Measurements from ENCODE around the gene PNN.
"Not testable (repeated sequence)": the region's sequence is repeated elsewhere in the genome, so short reads cannot be mapped to it uniquely, and the experiment has no call there.

PNN gene

GRCh38 chr14:39179042-39179441 lies 4.0 kb downstream of the PNN start:
- Histone ChIP-seq H3K9me3 (ENCODE audit: control insufficient read depth in 1 of 2, low read length in 2 of 2) (peaks cover 0 to 2% of the 10 kb centered on the region in 2 donors), H3K4me1 (ENCODE audit: control insufficient read depth in 1 of 2, insufficient read depth in 2 of 2, low read length in 2 of 2) (peaks cover 0 to 13% of the 10 kb centered on the region in 2 donors), H3K27me3 (ENCODE audit: control insufficient read depth in 1 of 2, insufficient read depth in 2 of 2, low read length in 2 of 2) (no peaks in the 10 kb centered on the region), H3K9ac (ENCODE audit: low read depth in 1 of 2, low read length in 2 of 2) (no peak overlapping the region), H3K4me3 (ENCODE audit: low read depth in 1 of 2, low read length in 2 of 2) (no peak overlapping the region), H3K36me3 (ENCODE audit: control insufficient read depth in 1 of 2, insufficient read depth in 2 of 2, low read length in 2 of 2) (peaks cover 38 to 73% of the 10 kb centered on the region in 2 donors), H3K27ac (ENCODE audit: low read depth, low read length) (no peak overlapping the region)

GRCh38 chr14:39180553-39180952 lies 5.5 kb downstream of the PNN start:
- H3K4me1 ChIP-seq (ENCODE audit: control insufficient read depth in 1 of 2, insufficient read depth in 2 of 2, low read length in 2 of 2), result peaks cover 0 to 11% of the 10 kb centered on the region in 2 donors
- peaks cover 38 to 81% of the 10 kb centered on the region in 2 donors for H3K36me3 ChIP-seq (ENCODE audit: control insufficient read depth in 1 of 2, insufficient read depth in 2 of 2, low read length in 2 of 2)
- H3K27ac ChIP-seq (ENCODE audit: low read depth, low read length), result no peak overlapping the region
- no peak overlapping the region for H3K4me3 ChIP-seq (ENCODE audit: low read depth in 1 of 2, low read length in 2 of 2)
- no peaks in the 10 kb centered on the region for H3K27me3 ChIP-seq (ENCODE audit: control insufficient read depth in 1 of 2, insufficient read depth in 2 of 2, low read length in 2 of 2)
- no peak overlapping the region for H3K9ac ChIP-seq (ENCODE audit: low read depth in 1 of 2, low read length in 2 of 2)
- no peaks in the 10 kb centered on the region for H3K9me3 ChIP-seq (ENCODE audit: control insufficient read depth in 1 of 2, low read length in 2 of 2)

GRCh38 chr14:39181026-39181692 lies 6.1 kb downstream of the PNN start:
- H3K4me3 ChIP-seq (ENCODE audit: low read depth in 1 of 2, low read length in 2 of 2), result no peak overlapping the region
- H3K27me3 ChIP-seq (ENCODE audit: control insufficient read depth in 1 of 2, insufficient read depth in 2 of 2, low read length in 2 of 2), result no peaks in the 10 kb centered on the region
- H3K9me3 ChIP-seq (ENCODE audit: control insufficient read depth in 1 of 2, low read length in 2 of 2), result no peaks in the 10 kb centered on the region
- peaks cover 0 to 6% of the 10 kb centered on the region in 2 donors for H3K4me1 ChIP-seq (ENCODE audit: control insufficient read depth in 1 of 2, insufficient read depth in 2 of 2, low read length in 2 of 2)
- no peak overlapping the region for H3K9ac ChIP-seq (ENCODE audit: low read depth in 1 of 2, low read length in 2 of 2)
- peaks cover 38 to 81% of the 10 kb centered on the region in 2 donors for H3K36me3 ChIP-seq (ENCODE audit: control insufficient read depth in 1 of 2, insufficient read depth in 2 of 2, low read length in 2 of 2)
- H3K27ac ChIP-seq (ENCODE audit: low read depth, low read length), result no peak overlapping the region

GRCh38 chr14:39181693-39182047 lies 6.6 kb downstream of the PNN start:
- H3K4me1 ChIP-seq (ENCODE audit: control insufficient read depth in 1 of 2, insufficient read depth in 2 of 2, low read length in 2 of 2), result peaks cover 0 to 1% of the 10 kb centered on the region in 2 donors
- H3K27me3 ChIP-seq (ENCODE audit: control insufficient read depth in 1 of 2, insufficient read depth in 2 of 2, low read length in 2 of 2), result no peaks in the 10 kb centered on the region
- H3K27ac ChIP-seq (ENCODE audit: low read depth, low read length), result no peak overlapping the region
- H3K4me3 ChIP-seq (ENCODE audit: low read depth in 1 of 2, low read length in 2 of 2), result no peak overlapping the region
- H3K36me3 ChIP-seq (ENCODE audit: control insufficient read depth in 1 of 2, insufficient read depth in 2 of 2, low read length in 2 of 2), result peaks cover 37 to 79% of the 10 kb centered on the region in 2 donors
- H3K9ac ChIP-seq (ENCODE audit: low read depth in 1 of 2, low read length in 2 of 2), result no peak overlapping the region
- H3K9me3 ChIP-seq (ENCODE audit: control insufficient read depth in 1 of 2, low read length in 2 of 2), result no peaks in the 10 kb centered on the region

- Histone ChIP-seq H3K27ac (ENCODE audit: low read depth, low read length) (no peak overlapping the region), H3K27me3 (ENCODE audit: control insufficient read depth in 1 of 2, insufficient read depth in 2 of 2, low read length in 2 of 2) (no peaks in the 10 kb centered on the region), H3K9ac (ENCODE audit: low read depth in 1 of 2, low read length in 2 of 2) (no peak overlapping the region), H3K36me3 (ENCODE audit: control insufficient read depth in 1 of 2, insufficient read depth in 2 of 2, low read length in 2 of 2) (peaks cover 27 to 66% of the 10 kb centered on the region in 2 donors), H3K9me3 (ENCODE audit: control insufficient read depth in 1 of 2, low read length in 2 of 2) (no peaks in the 10 kb centered on the region), H3K4me1 (ENCODE audit: control insufficient read depth in 1 of 2, insufficient read depth in 2 of 2, low read length in 2 of 2) (no peaks in the 10 kb centered on the region), H3K4me3 (ENCODE audit: low read depth in 1 of 2, low read length in 2 of 2) (no peak overlapping the region)
Measured at GRCh38 chr14:39182770-39183684, 8.0 kb downstream of the PNN start.

GRCh38 chr14:39183685-39184003 lies 8.6 kb downstream of the PNN start:
- H3K36me3 ChIP-seq (ENCODE audit: control insufficient read depth in 1 of 2, insufficient read depth in 2 of 2, low read length in 2 of 2), result peaks cover 27 to 60% of the 10 kb centered on the region in 2 donors
- not testable (repeated sequence) for H3K27me3 ChIP-seq (ENCODE audit: control insufficient read depth in 1 of 2, insufficient read depth in 2 of 2, low read length in 2 of 2); H3K9me3 ChIP-seq (ENCODE audit: control insufficient read depth in 1 of 2, low read length in 2 of 2); H3K4me1 ChIP-seq (ENCODE audit: control insufficient read depth in 1 of 2, insufficient read depth in 2 of 2, low read length in 2 of 2); H3K4me3 ChIP-seq (ENCODE audit: low read depth in 1 of 2, low read length in 2 of 2); H3K9ac ChIP-seq (ENCODE audit: low read depth in 1 of 2, low read length in 2 of 2); H3K27ac ChIP-seq (ENCODE audit: low read depth, low read length)

- Histone ChIP-seq H3K4me1 (ENCODE audit: control insufficient read depth in 1 of 2, insufficient read depth in 2 of 2, low read length in 2 of 2) (no peaks in the 10 kb centered on the region), H3K9me3 (ENCODE audit: control insufficient read depth in 1 of 2, low read length in 2 of 2) (no peaks in the 10 kb centered on the region), H3K27me3 (ENCODE audit: control insufficient read depth in 1 of 2, insufficient read depth in 2 of 2, low read length in 2 of 2) (no peaks in the 10 kb centered on the region), H3K27ac (ENCODE audit: low read depth, low read length) (no peak overlapping the region), H3K4me3 (ENCODE audit: low read depth in 1 of 2, low read length in 2 of 2) (no peak overlapping the region), H3K9ac (ENCODE audit: low read depth in 1 of 2, low read length in 2 of 2) (no peak overlapping the region), H3K36me3 (ENCODE audit: control insufficient read depth in 1 of 2, insufficient read depth in 2 of 2, low read length in 2 of 2) (peaks cover 23 to 50% of the 10 kb centered on the region in 2 donors)
Measured at GRCh38 chr14:39184628-39185255, 9.7 kb downstream of the PNN start.

- Histone ChIP-seq H3K4me1 (ENCODE audit: control insufficient read depth in 1 of 2, insufficient read depth in 2 of 2, low read length in 2 of 2) (no peaks in the 10 kb centered on the region), H3K4me3 (ENCODE audit: low read depth in 1 of 2, low read length in 2 of 2) (no peak overlapping the region), H3K27ac (ENCODE audit: low read depth, low read length) (no peak overlapping the region), H3K9ac (ENCODE audit: low read depth in 1 of 2, low read length in 2 of 2) (no peak overlapping the region), H3K9me3 (ENCODE audit: control insufficient read depth in 1 of 2, low read length in 2 of 2) (no peaks in the 10 kb centered on the region), H3K36me3 (ENCODE audit: control insufficient read depth in 1 of 2, insufficient read depth in 2 of 2, low read length in 2 of 2) (peaks cover 22 to 43% of the 10 kb centered on the region in 2 donors), H3K27me3 (ENCODE audit: control insufficient read depth in 1 of 2, insufficient read depth in 2 of 2, low read length in 2 of 2) (no peaks in the 10 kb centered on the region)
Measured at GRCh38 chr14:39185256-39186049, 10.4 kb downstream of the PNN start.

GRCh38 chr14:39186941-39187525 lies 12.0 kb downstream of the PNN start:
- H3K36me3 ChIP-seq (ENCODE audit: control insufficient read depth in 1 of 2, insufficient read depth in 2 of 2, low read length in 2 of 2), result peaks cover 10 to 28% of the 10 kb centered on the region in 2 donors
- H3K27me3 ChIP-seq (ENCODE audit: control insufficient read depth in 1 of 2, insufficient read depth in 2 of 2, low read length in 2 of 2), result no peaks in the 10 kb centered on the region
- H3K9ac ChIP-seq (ENCODE audit: low read depth in 1 of 2, low read length in 2 of 2), result no peak overlapping the region
- H3K4me3 ChIP-seq (ENCODE audit: low read depth in 1 of 2, low read length in 2 of 2), result no peak overlapping the region
- no peak overlapping the region for H3K27ac ChIP-seq (ENCODE audit: low read depth, low read length)
- no peaks in the 10 kb centered on the region for H3K9me3 ChIP-seq (ENCODE audit: control insufficient read depth in 1 of 2, low read length in 2 of 2)
- no peaks in the 10 kb centered on the region for H3K4me1 ChIP-seq (ENCODE audit: control insufficient read depth in 1 of 2, insufficient read depth in 2 of 2, low read length in 2 of 2)
